Panc1 (cell line): Measurements from ENCODE around the gene CCNQ.

Source experiments
- TCF7L2 ChIP-seq: IDR thresholded peaks from 2 replicates; pipeline ENCODE4 v1.6.1; 2011; ENCODE audit warnings: mild to moderate bottlenecking, low read depth, low read length, inconsistent platforms
- TF ChIP-seq, protein P1 (sequence below): fragments of 450-650 bp; IDR thresholded peaks from 2 replicates; pipeline ENCODE4 v1.5.1; 2017; ENCODE audit warnings: mild to moderate bottlenecking

DNA sequence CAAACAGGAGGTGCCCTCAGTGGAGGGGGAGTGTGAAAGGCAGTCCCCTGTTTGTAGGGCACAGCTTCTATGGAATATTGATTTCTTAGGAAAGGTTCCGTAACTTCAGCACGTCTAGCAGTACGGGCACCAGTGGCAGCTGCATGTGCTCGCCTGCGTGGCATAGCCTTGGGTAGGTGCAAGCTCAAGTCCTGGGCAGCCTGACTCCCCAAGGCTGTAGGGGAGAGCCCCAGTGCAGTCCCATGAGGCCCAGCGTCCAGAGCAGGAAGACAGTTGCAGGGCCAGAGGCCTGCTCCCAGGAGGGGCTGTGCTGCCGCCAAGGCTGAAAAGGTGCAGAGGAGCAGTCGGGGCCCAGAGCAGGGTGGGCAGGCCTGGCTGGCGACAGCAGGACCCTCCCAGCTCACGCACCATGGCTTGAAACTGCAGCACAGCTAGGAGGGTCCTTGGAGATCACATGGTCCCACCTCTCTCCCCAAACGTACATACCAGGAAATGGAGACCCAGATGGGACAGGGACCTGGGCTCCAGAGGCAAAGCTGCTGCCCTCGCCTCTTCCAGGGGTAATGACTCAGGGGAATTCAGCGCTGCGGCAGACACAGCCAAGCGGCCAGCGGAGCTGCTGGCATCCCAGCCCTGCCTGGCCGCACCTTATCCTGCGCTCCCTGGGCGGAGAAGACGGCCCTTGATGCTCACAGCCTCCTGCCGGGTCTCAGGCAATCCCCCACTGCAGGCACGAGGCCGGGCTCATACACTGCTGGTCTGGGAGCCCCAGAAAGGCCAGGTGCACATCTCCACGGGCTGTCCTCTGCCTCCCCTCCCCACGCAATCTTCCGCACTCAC lies 42.0 kb upstream of the CCNQ start:
- TF ChIP-seq, protein P1, sequence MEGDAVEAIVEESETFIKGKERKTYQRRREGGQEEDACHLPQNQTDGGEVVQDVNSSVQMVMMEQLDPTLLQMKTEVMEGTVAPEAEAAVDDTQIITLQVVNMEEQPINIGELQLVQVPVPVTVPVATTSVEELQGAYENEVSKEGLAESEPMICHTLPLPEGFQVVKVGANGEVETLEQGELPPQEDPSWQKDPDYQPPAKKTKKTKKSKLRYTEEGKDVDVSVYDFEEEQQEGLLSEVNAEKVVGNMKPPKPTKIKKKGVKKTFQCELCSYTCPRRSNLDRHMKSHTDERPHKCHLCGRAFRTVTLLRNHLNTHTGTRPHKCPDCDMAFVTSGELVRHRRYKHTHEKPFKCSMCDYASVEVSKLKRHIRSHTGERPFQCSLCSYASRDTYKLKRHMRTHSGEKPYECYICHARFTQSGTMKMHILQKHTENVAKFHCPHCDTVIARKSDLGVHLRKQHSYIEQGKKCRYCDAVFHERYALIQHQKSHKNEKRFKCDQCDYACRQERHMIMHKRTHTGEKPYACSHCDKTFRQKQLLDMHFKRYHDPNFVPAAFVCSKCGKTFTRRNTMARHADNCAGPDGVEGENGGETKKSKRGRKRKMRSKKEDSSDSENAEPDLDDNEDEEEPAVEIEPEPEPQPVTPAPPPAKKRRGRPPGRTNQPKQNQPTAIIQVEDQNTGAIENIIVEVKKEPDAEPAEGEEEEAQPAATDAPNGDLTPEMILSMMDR: no peak
- no peak for TF ChIP-seq TCF7L2
